Mucosa of stomach (tissue), 1 donor: ENCODE data around the gene ATF6B.
"Not testable (repeated sequence)": the region's sequence is repeated elsewhere in the genome, so short reads cannot be mapped to it uniquely, and the experiment has no call there.

Experiments
- H3K27me3 ChIP-seq: one replicate; pipeline ENCODE4 v1.7.0; 2013; ENCODE audit warnings: mild to moderate bottlenecking, low read length; ENCODE audit not compliant: control insufficient read depth, insufficient read depth
- H3K36me3 ChIP-seq: one replicate; pipeline ENCODE4 v1.7.0; 2013; ENCODE audit warnings: low read length; ENCODE audit not compliant: control insufficient read depth, insufficient read depth
- H3K4me1 ChIP-seq: one replicate; pipeline ENCODE4 v1.7.0; 2013; ENCODE audit warnings: mild to moderate bottlenecking, low read length; ENCODE audit not compliant: control insufficient read depth, insufficient read depth
- H3K4me3 ChIP-seq: one replicate; pipeline ENCODE4 v1.7.0; 2013; ENCODE audit warnings: low read length
- H3K9ac ChIP-seq: one replicate; pipeline ENCODE4 v1.7.0; 2013; ENCODE audit warnings: mild to moderate bottlenecking, low read length, moderate library complexity
- H3K9me3 ChIP-seq: one replicate; pipeline ENCODE4 v1.7.0; 2013; ENCODE audit warnings: mild to moderate bottlenecking, low read length, moderate library complexity; ENCODE audit not compliant: control insufficient read depth
- donor health status: Pancreatic carcinoma.

ATF6B gene

GRCh38 chr6:32152769-32153563 lies 24.9 kb upstream of the ATF6B start:
- Histone ChIP-seq H3K27me3 (no peaks in the 10 kb centered on the region), H3K36me3 (peaks cover 6% of the 10 kb centered on the region), H3K4me1 (peaks cover 30% of the 10 kb centered on the region), H3K4me3 (peak overlapping the region; percentile 95), H3K9me3 (no peaks in the 10 kb centered on the region), H3K9ac (peak overlapping the region; percentile 86)

- no peaks in the 10 kb centered on the region for H3K27me3 ChIP-seq
- H3K4me3 ChIP-seq = no peak within 1 kb of the TSS
- H3K4me1 ChIP-seq = peaks cover 30% of the 10 kb centered on the region
- no peaks in the 10 kb centered on the region for H3K36me3 ChIP-seq
- H3K9me3 ChIP-seq = no peaks in the 10 kb centered on the region
- no peak within 1 kb of the TSS for H3K9ac ChIP-seq
Measured at GRCh38 chr6:32151863-32152768, 24.1 kb upstream of the ATF6B start, which contains the start of gene PRRT1. PRRT1 (minus strand) TSS chr6:32151939; CDS start chr6:32151827, 112 bp downstream.

GRCh38 chr6:32151181-32151862 lies 23.3 kb upstream of the ATF6B start:
- Histone ChIP-seq H3K27me3 (no peaks in the 10 kb centered on the region), H3K36me3 (no peaks in the 10 kb centered on the region), H3K4me3 (no peak overlapping the region), H3K4me1 (peaks cover 36% of the 10 kb centered on the region), H3K9ac (no peak overlapping the region), H3K9me3 (no peaks in the 10 kb centered on the region)

GRCh38 chr6:32149932-32150870 lies 22.2 kb upstream of the ATF6B start:
- Histone ChIP-seq H3K9me3 (no peaks in the 10 kb centered on the region), H3K9ac (no peak overlapping the region), H3K36me3 (no peaks in the 10 kb centered on the region), H3K4me1 (peaks cover 33% of the 10 kb centered on the region), H3K4me3 (no peak overlapping the region), H3K27me3 (no peaks in the 10 kb centered on the region)

GRCh38 chr6:32149092-32149755 lies 21.2 kb upstream of the ATF6B start:
- H3K9ac ChIP-seq = peak overlapping the region; percentile 83
- peak overlapping the region; percentile 54 for H3K4me3 ChIP-seq

DNA sequence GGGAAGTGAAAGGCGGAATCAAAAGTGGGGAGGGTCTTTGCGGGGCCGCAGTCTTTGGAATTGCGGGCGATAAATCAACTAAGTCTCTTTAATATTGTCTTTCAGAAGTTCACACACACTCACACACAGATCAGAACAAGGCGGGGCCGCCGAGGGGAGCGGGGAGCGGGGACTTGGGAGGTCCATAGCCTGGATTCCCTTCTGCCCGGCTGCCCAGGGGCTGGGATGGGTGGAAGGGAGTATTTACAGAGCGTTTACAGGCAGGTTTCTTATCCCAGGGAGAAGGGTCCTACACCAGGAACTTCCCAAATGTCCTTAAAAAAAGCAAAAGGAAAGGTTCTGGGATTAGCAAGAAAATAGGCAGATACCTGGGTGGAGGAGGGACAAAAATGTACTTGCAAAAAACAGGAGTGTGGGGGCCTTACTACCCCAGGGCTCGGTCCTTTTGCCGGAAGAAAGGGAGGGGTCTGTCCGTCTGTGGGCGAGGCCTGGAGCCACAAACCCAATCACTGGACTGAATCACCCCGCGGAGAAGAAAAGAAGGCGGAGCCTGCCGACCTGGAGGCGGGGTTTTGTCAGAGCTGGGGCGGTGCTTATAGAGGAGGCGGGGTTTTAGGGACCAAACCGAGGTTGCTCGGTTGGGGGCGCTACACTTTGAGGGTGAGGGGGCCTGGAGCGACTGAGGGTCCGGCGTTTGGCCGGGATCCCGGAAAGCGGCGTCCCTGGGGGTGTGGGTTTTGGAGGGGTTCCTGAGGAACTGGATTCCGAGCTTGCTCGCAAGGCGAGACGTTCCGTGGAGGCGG lies 20.4 kb upstream of the ATF6B start:
- peak overlapping the region; percentile 54 for H3K4me3 ChIP-seq
- no peaks in the 10 kb centered on the region for H3K36me3 ChIP-seq
- H3K9ac ChIP-seq = peak overlapping the region; percentile 83
- H3K9me3 ChIP-seq = no peaks in the 10 kb centered on the region
- no peaks in the 10 kb centered on the region for H3K27me3 ChIP-seq
- peaks cover 23% of the 10 kb centered on the region for H3K4me1 ChIP-seq

More at GRCh38 chr6:32149092-32149755, 21.2 kb upstream of the ATF6B start:
- no peaks in the 10 kb centered on the region for H3K36me3 ChIP-seq
- H3K4me1 ChIP-seq = peaks cover 24% of the 10 kb centered on the region
- no peaks in the 10 kb centered on the region for H3K9me3 ChIP-seq
- H3K27me3 ChIP-seq = no peaks in the 10 kb centered on the region

- H3K36me3 ChIP-seq = no peaks in the 10 kb centered on the region
- peaks cover 17% of the 10 kb centered on the region for H3K4me1 ChIP-seq
- H3K4me3 ChIP-seq = no peak overlapping the region
- H3K9me3 ChIP-seq = no peaks in the 10 kb centered on the region
- no peaks in the 10 kb centered on the region for H3K27me3 ChIP-seq
- peak overlapping the region; percentile 83 for H3K9ac ChIP-seq
Measured at GRCh38 chr6:32147401-32148132, 19.5 kb upstream of the ATF6B start.

GRCh38 chr6:32146687-32147086 lies 18.6 kb upstream of the ATF6B start:
- H3K9me3 ChIP-seq = no peaks in the 10 kb centered on the region
- peaks cover 17% of the 10 kb centered on the region for H3K4me1 ChIP-seq
- H3K9ac ChIP-seq = no peak overlapping the region
- no peak overlapping the region for H3K4me3 ChIP-seq
- H3K27me3 ChIP-seq = no peaks in the 10 kb centered on the region
- H3K36me3 ChIP-seq = no peaks in the 10 kb centered on the region

DNA sequence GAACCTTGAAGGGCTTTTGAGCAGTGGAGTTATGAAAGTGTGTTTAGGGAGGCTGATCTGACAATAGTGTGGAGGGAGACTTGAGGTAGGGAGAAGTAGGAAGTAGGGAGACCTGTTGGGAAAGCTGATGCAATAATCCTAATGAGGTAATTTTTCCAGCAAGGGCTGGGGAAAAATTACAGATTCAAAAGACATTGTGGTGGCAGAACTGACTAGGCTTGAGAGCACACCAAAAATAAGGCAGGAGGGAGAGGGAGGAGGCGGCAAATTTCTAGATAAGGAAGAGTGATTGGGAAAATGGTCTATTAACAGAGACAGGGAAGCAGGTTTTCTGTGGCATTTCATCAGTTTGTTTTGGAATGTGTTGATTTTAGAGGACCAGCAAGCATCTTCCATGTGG lies 18.2 kb upstream of the ATF6B start:
- H3K36me3 ChIP-seq = no peaks in the 10 kb centered on the region
- peaks cover 16% of the 10 kb centered on the region for H3K4me1 ChIP-seq
- H3K9me3 ChIP-seq = no peaks in the 10 kb centered on the region
- H3K27me3 ChIP-seq = no peaks in the 10 kb centered on the region
- no peak overlapping the region for H3K9ac ChIP-seq
- H3K4me3 ChIP-seq = no peak overlapping the region

DNA sequence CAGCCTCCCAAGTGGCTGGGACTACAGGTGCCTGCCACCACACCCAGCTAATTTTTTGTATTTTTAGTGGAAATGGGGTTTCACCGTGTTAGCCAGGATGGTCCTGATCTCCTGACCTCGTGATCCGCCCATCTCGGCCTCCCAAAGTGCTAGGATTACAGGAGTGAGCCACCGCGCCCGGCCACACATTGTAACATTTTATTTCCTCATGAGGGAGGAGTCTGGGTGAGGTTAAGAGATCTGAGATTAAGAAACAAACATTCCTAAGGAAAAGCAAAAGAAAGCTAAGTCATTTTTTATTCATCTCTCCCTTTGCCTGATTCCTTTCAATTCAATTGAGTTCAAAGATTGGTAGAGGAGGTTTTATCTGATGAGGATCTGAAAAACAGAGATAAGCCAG lies 16.2 kb upstream of the ATF6B start:
- not testable (repeated sequence) for H3K36me3 ChIP-seq, H3K9me3 ChIP-seq, H3K9ac ChIP-seq, H3K4me3 ChIP-seq, H3K27me3 ChIP-seq
- peaks cover 13% of the 10 kb centered on the region for H3K4me1 ChIP-seq
